GM18873 (cell line): Measurements from ENCODE around the gene TMEM132C.
"Not testable (repeated sequence)": the region's sequence is repeated elsewhere in the genome, so short reads cannot be mapped to it uniquely, and the experiment has no call there.

ENCODE experiments used
- ATAC-seq: cut with Tn5 transposase; IDR thresholded peaks from one replicate; pipeline ENCODE4 v1.9.1; 2021; ENCODE audit warnings: mild to moderate bottlenecking, moderate library complexity, moderate number of reproducible peaks; ENCODE audit not compliant: unreplicated experiment, low FRiP score

The TMEM132C gene

GRCh38 chr12:128267131-128267622 lies at the start of gene TMEM132C:
TSS of gene TMEM132C (plus strand) at chr12:128267170. CDS start at chr12:128267403, 233 bp downstream.
- ATAC-seq, result no peak

GRCh38 chr12:128224226-128224625 lies 42.7 kb upstream of the TMEM132C start:
- no peak for ATAC-seq

- no peak for ATAC-seq
Measured at GRCh38 chr12:128228581-128228980, 38.4 kb upstream of the TMEM132C start.

GRCh38 chr12:128235635-128236417 lies 31.1 kb upstream of the TMEM132C start:
- no peak for ATAC-seq

GRCh38 chr12:128236525-128236924 lies 30.4 kb upstream of the TMEM132C start:
- no peak for ATAC-seq

- no peak for ATAC-seq
Measured at GRCh38 chr12:128240745-128241144, 26.2 kb upstream of the TMEM132C start.

GRCh38 chr12:128245121-128245520 lies 21.8 kb upstream of the TMEM132C start:
- ATAC-seq, result no peak

- ATAC-seq, result no peak
Measured at GRCh38 chr12:128245905-128246304, 21.1 kb upstream of the TMEM132C start.

GRCh38 chr12:128250096-128250495 lies 16.9 kb upstream of the TMEM132C start:
- ATAC-seq, result no peak

GRCh38 chr12:128253829-128254228 lies 13.1 kb upstream of the TMEM132C start:
- ATAC-seq, result not testable (repeated sequence)

GRCh38 chr12:128258866-128259555 lies 8.0 kb upstream of the TMEM132C start:
- no peak for ATAC-seq

- ATAC-seq, result no peak
Measured at GRCh38 chr12:128259556-128260070, 7.4 kb upstream of the TMEM132C start.

- ATAC-seq, result no peak
Measured at GRCh38 chr12:128261757-128262156, 5.2 kb upstream of the TMEM132C start.

GRCh38 chr12:128265566-128265965 lies 1.4 kb upstream of the TMEM132C start:
- no peak for ATAC-seq

- ATAC-seq, result no peak
Measured at GRCh38 chr12:128266086-128266485, 884 bp upstream of the TMEM132C start.

- no peak for ATAC-seq
Measured at GRCh38 chr12:128266541-128267130, 334 bp upstream of the TMEM132C start.

GRCh38 chr12:128267651-128268378 lies 845 bp downstream of the TMEM132C start:
- no peak for ATAC-seq

GRCh38 chr12:128268379-128268995 lies 1.5 kb downstream of the TMEM132C start:
- ATAC-seq, result no peak

- ATAC-seq, result no peak
Measured at GRCh38 chr12:128269181-128269591, 2.2 kb downstream of the TMEM132C start.

GRCh38 chr12:128276471-128276870 lies 9.5 kb downstream of the TMEM132C start:
- ATAC-seq, result no peak
